Fibroblast of skin of left quadriceps (primary cell): Measurements from ENCODE around the gene BHMT2.

Experiments
- DNase-seq, 2 experiments: peaks; one replicate each; pipeline ENCODE4 v3.0.0-alpha.2; 2013; ENCODE audit warnings: low read depth in 2 of 2

Gene BHMT2

GRCh38 chr5:79062436-79062835 lies 7.1 kb upstream of the BHMT2 start:
- no peak for DNase-seq

- peak; percentile 25 to 32 for DNase-seq
These were observed 742 bp downstream of the BHMT2 start for GRCh38 chr5:79070350-79070667.

- peak; percentile 23 to 27 for DNase-seq
These were observed 5.1 kb downstream of the BHMT2 start for GRCh38 chr5:79074641-79075040.

GRCh38 chr5:79075646-79076426 lies 6.3 kb downstream of the BHMT2 start:
- DNase-seq, result no peak

- no peak for DNase-seq
These were observed 7.3 kb downstream of the BHMT2 start for GRCh38 chr5:79076819-79077218.

- DNase-seq, result no peak
These were observed 8.3 kb downstream of the BHMT2 start for GRCh38 chr5:79077680-79078365.

GRCh38 chr5:79080804-79081203 lies 11.2 kb downstream of the BHMT2 start:
- no peak for DNase-seq

GRCh38 chr5:79081779-79082178 lies 12.2 kb downstream of the BHMT2 start:
- DNase-seq, result no peak

GRCh38 chr5:79086116-79086515 lies 16.5 kb downstream of the BHMT2 start:
- no peak for DNase-seq

GRCh38 chr5:79088507-79088906 lies 18.9 kb downstream of the BHMT2 start:
- no peak for DNase-seq

- no peak for DNase-seq
These were observed 21.5 kb downstream of the BHMT2 start for GRCh38 chr5:79091064-79091463.

- DNase-seq, result no peak
These were observed 24.2 kb downstream of the BHMT2 start for GRCh38 chr5:79093762-79094161.

GRCh38 chr5:79105868-79106267 lies 36.3 kb downstream of the BHMT2 start:
- no peak for DNase-seq

GRCh38 chr5:79107020-79107796 lies 37.6 kb downstream of the BHMT2 start:
- no peak for DNase-seq

- DNase-seq, result no peak
These were observed 38.5 kb downstream of the BHMT2 start for GRCh38 chr5:79108086-79108485.

- no peak for DNase-seq
These were observed 39.2 kb downstream of the BHMT2 start for GRCh38 chr5:79108792-79109191.

- no peak for DNase-seq
These were observed 40.2 kb downstream of the BHMT2 start for GRCh38 chr5:79109527-79110492.

- DNase-seq, result no peak
These were observed 41.9 kb downstream of the BHMT2 start, which contains the start of gene BHMT for GRCh38 chr5:79111387-79111959. TSS of gene BHMT (plus strand) at chr5:79111809. CDS start at chr5:79111886, 77 bp downstream.

GRCh38 chr5:79111960-79112702 lies 42.6 kb downstream of the BHMT2 start:
- DNase-seq, result no peak

GRCh38 chr5:79112703-79113058 lies 43.1 kb downstream of the BHMT2 start:
- no peak for DNase-seq
